D721Med (cell line): ENCODE data around the gene STUB1.

Source experiments
- DNase-seq: peaks from one replicate; pipeline ENCODE4 v3.0.0; 2011; ENCODE audit warnings: low spot score; ENCODE audit not compliant: insufficient read length
- FAIRE-seq: peaks from 2 replicates; lab custom pipeline; 2011; peaks lifted over from hg19 to GRCh38; lab: Jason Lieb, UNC
- CTCF ChIP-seq: IDR thresholded peaks from 2 replicates; pipeline ENCODE4 v1.5.1; 2012; ENCODE audit warnings: mild to moderate bottlenecking, control low read depth; ENCODE audit not compliant: insufficient read depth; ENCODE audit errors: missing control alignments

The STUB1 gene

GRCh38 chr16:646679-647172 lies 33.5 kb upstream of the STUB1 start:
- no peak for DNase-seq
- no peak for FAIRE-seq
- no peak for TF ChIP-seq CTCF

GRCh38 chr16:647173-647902 lies 32.9 kb upstream of the STUB1 start:
- DNase-seq: no peak
- TF ChIP-seq CTCF: no peak
- no peak for FAIRE-seq

GRCh38 chr16:648071-648780 lies 32.0 kb upstream of the STUB1 start:
- FAIRE-seq (no peak), DNase-seq (peak; percentile 90)
- TF ChIP-seq CTCF: peak; percentile 66

GRCh38 chr16:648781-649589 lies 31.2 kb upstream of the STUB1 start, which contains the start of gene WDR90:
Gene WDR90 (plus strand): TSS chr16:649365. CDS start chr16:649417, 52 bp downstream.
- DNase-seq (peak; percentile 100), FAIRE-seq (no peak)
- no peak for TF ChIP-seq CTCF

GRCh38 chr16:649631-650030 lies 30.6 kb upstream of the STUB1 start:
- DNase-seq (no peak), FAIRE-seq (no peak)
- no peak for TF ChIP-seq CTCF

- TF ChIP-seq CTCF: no peak
- no peak for DNase-seq
- FAIRE-seq: no peak
Observed at GRCh38 chr16:651844-652243, 28.4 kb upstream of the STUB1 start.
